ENCODE measurements around the gene TWIST1.

Gene TWIST1

DNA sequence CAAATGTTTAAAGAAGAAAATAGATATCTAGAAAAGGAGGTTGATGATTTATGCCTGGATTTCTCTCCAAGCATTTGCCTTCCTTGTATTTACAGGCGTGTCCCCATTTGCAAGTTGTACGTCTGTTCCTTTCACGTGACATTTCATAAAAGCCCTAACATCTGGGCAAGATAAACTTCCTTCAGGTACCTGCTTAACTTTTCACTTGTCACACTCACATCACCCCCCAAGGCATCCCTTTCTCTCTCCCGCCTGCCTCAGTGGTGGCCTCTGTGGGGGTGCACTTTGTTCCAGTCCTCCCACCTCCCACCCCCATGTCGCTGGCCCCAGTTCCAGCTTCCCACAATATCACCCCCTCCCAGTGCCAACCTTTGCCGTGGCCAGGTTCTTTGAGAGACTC lies 6.7 kb downstream of the TWIST1 start:
- H3K9ac ChIP-seq (ENCODE audit: low read length), result no peak overlapping the region
- H3F3A ChIP-seq (ENCODE audit: insufficient read depth), result no peaks in the 10 kb centered on the region
- TF ChIP-seq, protein P1, sequence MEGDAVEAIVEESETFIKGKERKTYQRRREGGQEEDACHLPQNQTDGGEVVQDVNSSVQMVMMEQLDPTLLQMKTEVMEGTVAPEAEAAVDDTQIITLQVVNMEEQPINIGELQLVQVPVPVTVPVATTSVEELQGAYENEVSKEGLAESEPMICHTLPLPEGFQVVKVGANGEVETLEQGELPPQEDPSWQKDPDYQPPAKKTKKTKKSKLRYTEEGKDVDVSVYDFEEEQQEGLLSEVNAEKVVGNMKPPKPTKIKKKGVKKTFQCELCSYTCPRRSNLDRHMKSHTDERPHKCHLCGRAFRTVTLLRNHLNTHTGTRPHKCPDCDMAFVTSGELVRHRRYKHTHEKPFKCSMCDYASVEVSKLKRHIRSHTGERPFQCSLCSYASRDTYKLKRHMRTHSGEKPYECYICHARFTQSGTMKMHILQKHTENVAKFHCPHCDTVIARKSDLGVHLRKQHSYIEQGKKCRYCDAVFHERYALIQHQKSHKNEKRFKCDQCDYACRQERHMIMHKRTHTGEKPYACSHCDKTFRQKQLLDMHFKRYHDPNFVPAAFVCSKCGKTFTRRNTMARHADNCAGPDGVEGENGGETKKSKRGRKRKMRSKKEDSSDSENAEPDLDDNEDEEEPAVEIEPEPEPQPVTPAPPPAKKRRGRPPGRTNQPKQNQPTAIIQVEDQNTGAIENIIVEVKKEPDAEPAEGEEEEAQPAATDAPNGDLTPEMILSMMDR (IDR thresholded peaks at IDR 0.05; ENCODE audit: insufficient read depth, low read length, poor library complexity, severe bottlenecking), result no peak
- no peak for TF ChIP-seq EZH2phosphoT487 (conservative IDR thresholded peaks at IDR 0.05; ENCODE audit: low read length)

DNA sequence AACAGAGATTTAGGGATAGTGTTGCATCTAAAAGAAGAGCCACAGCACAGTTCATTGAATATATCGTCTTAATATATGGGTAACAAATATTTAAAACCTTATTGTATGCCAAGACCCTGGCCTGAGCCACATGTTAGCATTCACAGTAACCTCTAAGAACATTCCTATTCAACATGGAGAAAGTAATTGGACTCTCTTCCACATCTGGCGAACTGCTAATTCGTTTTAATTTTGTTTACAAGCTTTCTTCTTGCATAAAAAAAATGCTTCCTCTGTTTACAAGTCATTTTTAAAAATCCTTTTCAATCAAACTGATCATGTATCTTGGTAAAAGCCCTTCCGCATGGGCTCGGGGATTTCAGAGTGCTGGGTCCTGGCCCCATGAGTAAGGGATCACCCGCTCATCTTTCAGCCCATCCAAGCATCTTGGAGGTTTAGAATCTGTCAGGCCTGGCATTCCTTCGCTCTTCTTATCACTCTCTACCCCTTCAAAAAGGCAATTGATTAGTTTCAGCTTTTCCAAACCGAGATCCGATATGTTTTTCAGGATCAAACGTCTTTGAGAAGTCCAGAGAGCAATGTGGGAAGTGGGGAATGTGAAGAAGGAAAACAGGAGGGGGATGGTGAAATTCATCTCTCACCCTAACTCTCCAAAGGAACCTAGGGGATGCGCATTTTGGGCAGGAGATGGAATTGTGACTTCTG lies 7.3 kb downstream of the TWIST1 start:
- Histone ChIP-seq H3K4me3 (ENCODE audit: insufficient read depth, low read length, poor library complexity, severe bottlenecking) (no peak overlapping the region), H3K9me3 (ENCODE audit: insufficient read depth, low read length) (no peaks in the 10 kb centered on the region), H3K79me2 (ENCODE audit: insufficient read depth, low read length) (no peaks in the 10 kb centered on the region), H3F3A (ENCODE audit: insufficient read depth) (no peaks in the 10 kb centered on the region), H4K20me1 (ENCODE audit: low read depth, low read length) (no peaks in the 10 kb centered on the region), H2AFZ (ENCODE audit: low read depth, low read length, severe bottlenecking) (no peak overlapping the region), H3K27me3 (ENCODE audit: low read length) (no peaks in the 10 kb centered on the region), H3K9ac (ENCODE audit: low read length) (no peak overlapping the region), H3K27ac (ENCODE audit: low read depth, low read length) (no peak overlapping the region), H3K36me3 (ENCODE audit: low read length) (no peaks in the 10 kb centered on the region), H3K4me2 (ENCODE audit: low read depth, low read length, poor library complexity, severe bottlenecking) (no peak overlapping the region), H3K9me2 (replicated peaks; ENCODE audit: insufficient read depth, low read length) (no peaks in the 10 kb centered on the region)
- TF ChIP-seq, protein P1 (IDR thresholded peaks at IDR 0.05; ENCODE audit: insufficient read depth, low read length, poor library complexity, severe bottlenecking), result no peak
- TF ChIP-seq EZH2phosphoT487 (conservative IDR thresholded peaks at IDR 0.05; ENCODE audit: low read length), result no peak

More for the DNA sequence above, 6.7 kb downstream of the TWIST1 start:
- no peak overlapping the region for H2AFZ ChIP-seq (ENCODE audit: low read depth, low read length, severe bottlenecking)
- no peak overlapping the region for H3K27ac ChIP-seq (ENCODE audit: low read depth, low read length)
- no peak overlapping the region for H3K4me2 ChIP-seq (ENCODE audit: low read depth, low read length, poor library complexity, severe bottlenecking)
- no peaks in the 10 kb centered on the region for H3K9me3 ChIP-seq (ENCODE audit: insufficient read depth, low read length)
- no peaks in the 10 kb centered on the region for H3K27me3 ChIP-seq (ENCODE audit: low read length)
- H3K36me3 ChIP-seq (ENCODE audit: low read length), result no peaks in the 10 kb centered on the region
- H4K20me1 ChIP-seq (ENCODE audit: low read depth, low read length), result no peaks in the 10 kb centered on the region
- H3K9me2 ChIP-seq (replicated peaks; ENCODE audit: insufficient read depth, low read length), result no peaks in the 10 kb centered on the region
- H3K79me2 ChIP-seq (ENCODE audit: insufficient read depth, low read length), result no peaks in the 10 kb centered on the region
- no peak overlapping the region for H3K4me3 ChIP-seq (ENCODE audit: insufficient read depth, low read length, poor library complexity, severe bottlenecking)

- Histone ChIP-seq H3K4me2 (ENCODE audit: low read depth, low read length, poor library complexity, severe bottlenecking) (no peak overlapping the region), H3K9me2 (replicated peaks; ENCODE audit: insufficient read depth, low read length) (no peaks in the 10 kb centered on the region), H3F3A (ENCODE audit: insufficient read depth) (no peaks in the 10 kb centered on the region), H3K79me2 (ENCODE audit: insufficient read depth, low read length) (no peaks in the 10 kb centered on the region), H3K9ac (ENCODE audit: low read length) (no peak overlapping the region), H3K9me3 (ENCODE audit: insufficient read depth, low read length) (no peaks in the 10 kb centered on the region), H3K27me3 (ENCODE audit: low read length) (no peaks in the 10 kb centered on the region), H4K20me1 (ENCODE audit: low read depth, low read length) (no peaks in the 10 kb centered on the region), H3K27ac (ENCODE audit: low read depth, low read length) (no peak overlapping the region), H2AFZ (ENCODE audit: low read depth, low read length, severe bottlenecking) (no peak overlapping the region), H3K36me3 (ENCODE audit: low read length) (no peaks in the 10 kb centered on the region), H3K4me3 (ENCODE audit: insufficient read depth, low read length, poor library complexity, severe bottlenecking) (no peak overlapping the region)
- no peak for TF ChIP-seq EZH2phosphoT487 (conservative IDR thresholded peaks at IDR 0.05; ENCODE audit: low read length)
These were observed 8.2 kb downstream of the TWIST1 start for GRCh38 chr7:19109000-19109946.
